OCI-LY1 (cell line): Measurements from ENCODE around the gene LMO3.

Experiments used
- CTCF ChIP-seq: fragments of 200-600 bp; sonication (generic), shearing (Covaris generic); IDR thresholded peaks from 2 replicates; pipeline ENCODE4 v1.5.1; 2017; ENCODE audit warnings: mild to moderate bottlenecking, antibody characterized with exemption, low read length, moderate library complexity, mixed read lengths
- EZH2 ChIP-seq: fragments of 200-600 bp; sonication (generic), shearing (Covaris generic); IDR thresholded peaks from 2 replicates; pipeline ENCODE4 v1.8.0; 2017; ENCODE audit warnings: borderline replicate concordance, mixed run types, mild to moderate bottlenecking, antibody characterized with exemption, low read length, moderate library complexity, mixed read lengths

- TF ChIP-seq CTCF = no peak
- no peak for TF ChIP-seq EZH2
These were observed 30.6 kb upstream of the LMO3 start for GRCh38 chr12:16636435-16637055.
